ENCODE results near the gene AUTS2. TPM values are rescaled to one million over a fixed set of nuclear protein-coding genes. Genes with fewer than 3 reads are reported as not detected.

The AUTS2 gene
- total RNA-seq, 1 experiment from 2014 or later = 256 TPM

DNA sequence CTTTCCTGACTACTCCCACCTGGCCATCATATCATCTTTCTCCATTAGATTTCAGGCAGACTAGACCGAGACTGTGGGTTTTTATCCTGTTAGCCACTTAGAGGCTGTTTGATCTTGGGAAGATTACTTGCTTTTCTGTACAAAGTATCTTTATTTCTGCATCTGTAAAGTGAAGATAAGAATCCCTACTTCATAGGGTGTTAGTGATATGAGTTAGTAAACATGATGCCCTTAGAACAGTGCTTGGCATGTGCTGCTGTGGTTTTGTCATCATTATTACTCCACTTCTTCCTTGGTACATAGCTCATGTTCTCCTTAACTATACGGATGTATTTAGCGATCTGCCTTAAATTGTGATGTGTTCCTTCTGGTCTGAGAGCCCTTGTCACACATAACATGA lies 165.2 kb downstream of the AUTS2 start:
- Histone ChIP-seq H3K14ac (ENCODE audit: insufficient read depth, low read length) (no peak overlapping the region), H3T11ph (ENCODE audit: low read length) (no peak overlapping the region), H3K79me2 (ENCODE audit: insufficient read depth, low read length) (no peaks in the 10 kb centered on the region), H2BK5ac (ENCODE audit: insufficient read length, low read length) (no peak overlapping the region), H4K8ac (replicated peaks; ENCODE audit: insufficient read length, low read depth, low read length) (no peak overlapping the region), H3K9me3 (ENCODE audit: control insufficient read depth, low read depth, low read length) (no peaks in the 10 kb centered on the region), H3K18ac (ENCODE audit: insufficient read length, low read depth, low read length) (no peak overlapping the region), H3K23ac (ENCODE audit: insufficient read length, low read depth, low read length) (no peak overlapping the region), H4K20me1 (ENCODE audit: control insufficient read depth, insufficient read depth, insufficient read length) (no peaks in the 10 kb centered on the region), H3K4ac (ENCODE audit: low read depth, low read length) (no peak overlapping the region), H4K5ac (ENCODE audit: insufficient read length, low read depth, low read length) (no peak overlapping the region), H2BK120ac (ENCODE audit: low read depth, low read length, poor library complexity, severe bottlenecking) (no peak overlapping the region), H2AFZ (ENCODE audit: low read length) (no peak overlapping the region), H2AK5ac (ENCODE audit: insufficient read length, low read length) (no peak overlapping the region), H2BK20ac (ENCODE audit: low read depth, low read length, poor library complexity, severe bottlenecking) (no peak overlapping the region), H3K27me3 (ENCODE audit: insufficient read depth, low read length) (no peaks in the 10 kb centered on the region), H2BK15ac (ENCODE audit: low read depth, low read length) (no peak overlapping the region), H3K23me2 (ENCODE audit: insufficient read length, low read depth, low read length, poor library complexity, severe bottlenecking) (no peaks in the 10 kb centered on the region), H3K56ac (ENCODE audit: insufficient read length, low read depth, low read length) (no peak overlapping the region), H3K79me1 (ENCODE audit: insufficient read depth, low read depth, low read length, poor library complexity, severe bottlenecking) (no peaks in the 10 kb centered on the region), H2BK12ac (ENCODE audit: insufficient read length, low read depth, low read length) (no peak overlapping the region), H3K27ac (ENCODE audit: insufficient read length, low read depth, low read length) (no peak overlapping the region), H4K91ac (ENCODE audit: insufficient read length, low read depth, low read length) (no peak overlapping the region), H3K4me1 (ENCODE audit: insufficient read depth, low read length) (no peaks in the 10 kb centered on the region), H3K9ac (ENCODE audit: extremely low read depth, insufficient read length, low read length) (no peak overlapping the region), H3K4me2 (ENCODE audit: insufficient read depth, insufficient read length, low read length) (no peak overlapping the region)
- TF ChIP-seq CTCF (conservative IDR thresholded peaks at IDR 0.05) = no peak
- no peak overlapping the region for H3K27ac Mint-ChIP-seq
- no peak for DNase-seq
- WGBS (ENCODE audit: extremely low coverage, insufficient read length, low lambda C conversion rate) = no CpG with 5 or more reads among the region's 3 CpGs
- H3K27me3 Mint-ChIP-seq (ENCODE audit: low read depth) = no peaks in the 10 kb centered on the region
- H3K4me1 Mint-ChIP-seq = peaks cover 9 to 12% of the 10 kb centered on the region in 2 experiments
- H3K9me3 Mint-ChIP-seq = no peaks in the 10 kb centered on the region
- no peaks in the 10 kb centered on the region for H3K36me3 Mint-ChIP-seq (ENCODE audit: insufficient read depth in 1 of 3, low read depth in 3 of 3)
- H3K4me3 Mint-ChIP-seq = no peak overlapping the region

Measured in H9 (cell line).